ENCODE data around the gene SCIN.

The SCIN gene

DNA sequence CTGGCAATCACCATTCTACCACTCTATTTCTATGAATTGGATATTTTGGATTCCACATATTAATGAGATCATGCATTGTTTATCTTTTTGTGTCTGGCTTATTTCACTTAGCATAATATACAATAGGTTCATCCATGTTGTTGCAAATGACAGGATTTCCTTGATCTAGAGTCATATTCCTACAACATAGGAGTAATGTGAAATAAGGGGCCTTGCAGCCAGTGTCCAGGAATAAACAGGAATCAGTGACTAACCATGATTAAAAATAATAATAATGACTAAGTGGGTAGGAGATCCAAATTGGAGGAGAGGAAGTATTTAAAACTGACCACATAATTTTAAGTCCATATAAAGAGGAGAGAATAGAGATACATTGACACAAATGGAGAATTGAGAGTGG is 49.9 kb downstream of the SCIN start:
- Histone ChIP-seq H3K36me3 (ENCODE audit: control insufficient read depth in 1 of 2, insufficient read depth in 2 of 2, low read length in 2 of 2) (no peaks in the 10 kb centered on the region), H3K27me3 (ENCODE audit: low read depth, low read length) (no peaks in the 10 kb centered on the region), H3K27ac (ENCODE audit: low read length) (no peak overlapping the region), H3K4me1 (ENCODE audit: control insufficient read depth in 1 of 2, insufficient read depth in 2 of 2, low read length in 2 of 2) (no peaks in the 10 kb centered on the region), H3K9me3 (ENCODE audit: control insufficient read depth in 1 of 2, low read length in 2 of 2) (no peaks in the 10 kb centered on the region), H3K4me3 (ENCODE audit: low read depth in 1 of 2, low read length in 2 of 2) (no peak overlapping the region)

DNA sequence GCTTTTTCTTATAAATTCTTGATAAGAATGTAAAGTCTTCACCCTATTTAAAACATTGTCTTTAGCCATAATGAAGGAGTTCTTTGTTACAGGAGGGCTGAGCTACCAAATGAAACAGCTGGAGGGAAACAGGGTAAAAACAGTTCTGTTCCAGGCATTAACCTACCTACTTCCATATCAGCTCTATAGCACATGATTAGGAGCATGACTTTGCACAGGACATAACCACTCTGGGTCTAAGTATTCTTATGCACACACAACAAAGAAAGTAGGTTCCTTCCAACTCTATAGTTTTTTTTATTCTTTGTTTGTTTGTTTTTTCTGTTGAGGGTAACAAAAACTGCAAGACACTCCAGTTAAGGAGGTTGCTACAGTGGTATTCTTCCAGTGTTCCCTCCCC is 52.7 kb downstream of the SCIN start:
- Histone ChIP-seq H3K4me3 (ENCODE audit: low read depth in 1 of 2, low read length in 2 of 2) (no peak overlapping the region), H3K4me1 (ENCODE audit: control insufficient read depth in 1 of 2, insufficient read depth in 2 of 2, low read length in 2 of 2) (no peaks in the 10 kb centered on the region), H3K27me3 (ENCODE audit: low read depth, low read length) (no peaks in the 10 kb centered on the region), H3K36me3 (ENCODE audit: control insufficient read depth in 1 of 2, insufficient read depth in 2 of 2, low read length in 2 of 2) (no peaks in the 10 kb centered on the region), H3K9me3 (ENCODE audit: control insufficient read depth in 1 of 2, low read length in 2 of 2) (no peaks in the 10 kb centered on the region), H3K27ac (ENCODE audit: low read length) (no peak overlapping the region)

DNA sequence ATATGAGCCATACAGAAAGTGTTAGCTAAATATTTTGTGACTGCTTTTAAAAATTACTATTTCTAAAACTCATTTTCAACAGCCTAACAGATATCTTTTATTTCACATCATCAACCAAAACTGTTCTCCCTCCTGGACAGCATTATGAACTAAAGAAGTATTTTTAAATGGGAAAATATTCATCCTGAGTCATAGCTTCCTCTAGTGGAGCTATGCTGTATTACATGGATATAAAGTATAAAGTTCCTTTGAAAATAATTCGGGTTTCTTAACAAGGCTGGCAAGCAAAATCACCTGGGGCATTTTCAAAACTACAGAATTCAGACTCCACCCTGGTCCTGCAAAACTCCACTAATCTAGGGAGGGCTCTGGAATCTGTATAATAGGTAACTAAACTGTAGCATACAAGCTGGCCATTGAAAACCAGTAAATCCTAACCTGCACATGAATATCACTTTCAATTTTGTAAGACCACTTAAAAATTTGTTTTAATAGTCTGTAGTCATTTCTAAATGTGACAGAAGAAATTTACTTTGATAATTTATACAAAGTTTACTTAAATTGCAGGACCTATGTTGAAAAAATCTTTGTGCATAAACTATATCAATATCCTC is 53.5 kb downstream of the SCIN start:
- no peak overlapping the region for H3K4me3 ChIP-seq (ENCODE audit: low read depth in 1 of 2, low read length in 2 of 2)
- H3K9me3 ChIP-seq (ENCODE audit: control insufficient read depth in 1 of 2, low read length in 2 of 2): no peaks in the 10 kb centered on the region
- no peaks in the 10 kb centered on the region for H3K4me1 ChIP-seq (ENCODE audit: control insufficient read depth in 1 of 2, insufficient read depth in 2 of 2, low read length in 2 of 2)
- no peak overlapping the region for H3K27ac ChIP-seq (ENCODE audit: low read length)
- H3K27me3 ChIP-seq (ENCODE audit: low read depth, low read length): no peaks in the 10 kb centered on the region
- no peaks in the 10 kb centered on the region for H3K36me3 ChIP-seq (ENCODE audit: control insufficient read depth in 1 of 2, insufficient read depth in 2 of 2, low read length in 2 of 2)

DNA sequence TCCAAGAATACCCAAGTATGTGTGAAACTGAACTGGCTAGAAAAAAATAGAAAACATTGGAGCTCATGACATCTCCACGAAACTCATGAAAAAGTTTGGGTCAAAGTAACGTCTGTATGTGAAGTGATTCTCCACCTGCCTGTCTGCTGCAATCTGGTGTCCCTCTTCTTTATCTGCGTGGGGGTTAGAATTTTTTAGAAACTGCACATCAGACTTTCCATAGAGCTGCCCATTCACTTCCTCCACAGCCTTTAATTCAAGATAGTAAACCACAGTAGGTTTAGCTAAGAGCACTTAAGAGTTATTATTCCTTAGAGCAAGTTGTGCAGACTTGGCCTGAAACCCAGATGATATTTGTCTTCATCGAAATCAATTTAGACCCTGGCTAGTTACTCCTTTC is 55.3 kb downstream of the SCIN start:
- H3K4me1 ChIP-seq (ENCODE audit: control insufficient read depth in 1 of 2, insufficient read depth in 2 of 2, low read length in 2 of 2): no peaks in the 10 kb centered on the region
- no peaks in the 10 kb centered on the region for H3K9me3 ChIP-seq (ENCODE audit: control insufficient read depth in 1 of 2, low read length in 2 of 2)
- H3K36me3 ChIP-seq (ENCODE audit: control insufficient read depth in 1 of 2, insufficient read depth in 2 of 2, low read length in 2 of 2): no peaks in the 10 kb centered on the region
- H3K4me3 ChIP-seq (ENCODE audit: low read depth in 1 of 2, low read length in 2 of 2): no peak overlapping the region
- H3K27me3 ChIP-seq (ENCODE audit: low read depth, low read length): no peaks in the 10 kb centered on the region
- no peak overlapping the region for H3K27ac ChIP-seq (ENCODE audit: low read length)

DNA sequence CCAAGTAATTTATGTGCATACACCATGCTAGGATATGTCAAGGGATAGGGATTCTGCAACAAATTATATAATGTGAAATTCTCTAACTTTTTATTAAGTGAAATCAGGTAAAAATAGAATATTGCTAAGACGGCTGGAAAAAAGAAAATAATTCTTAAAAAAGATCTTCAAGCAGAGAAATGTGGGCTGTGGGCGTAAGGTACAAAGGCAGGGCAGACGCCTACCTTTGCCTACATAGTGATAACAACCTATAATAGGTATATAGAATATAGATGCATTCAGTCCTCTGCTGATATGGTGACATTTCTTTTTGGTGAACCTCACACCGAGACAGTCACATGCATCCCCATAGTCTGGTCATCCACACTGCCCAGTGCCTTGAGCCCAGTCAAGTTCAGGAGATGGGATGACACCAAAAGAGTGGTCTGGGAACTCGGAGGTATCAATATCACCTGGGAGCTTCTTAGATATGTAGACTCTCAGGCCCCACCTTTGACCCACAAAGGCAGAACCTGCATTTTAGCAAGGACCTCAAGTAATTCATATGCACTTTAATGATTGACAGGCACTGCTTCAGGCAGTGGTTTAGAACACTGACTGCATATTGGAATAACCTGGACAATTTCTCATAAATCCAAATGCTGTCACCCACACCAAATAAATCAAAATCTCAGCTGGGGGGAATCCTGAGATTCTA is 59.4 kb downstream of the SCIN start:
- no peaks in the 10 kb centered on the region for H3K4me1 ChIP-seq (ENCODE audit: control insufficient read depth in 1 of 2, insufficient read depth in 2 of 2, low read length in 2 of 2)
- no peak overlapping the region for H3K27ac ChIP-seq (ENCODE audit: low read length)
- H3K4me3 ChIP-seq (ENCODE audit: low read depth in 1 of 2, low read length in 2 of 2): no peak overlapping the region
- no peaks in the 10 kb centered on the region for H3K9me3 ChIP-seq (ENCODE audit: control insufficient read depth in 1 of 2, low read length in 2 of 2)
- H3K27me3 ChIP-seq (ENCODE audit: low read depth, low read length): no peaks in the 10 kb centered on the region
- H3K36me3 ChIP-seq (ENCODE audit: control insufficient read depth in 1 of 2, insufficient read depth in 2 of 2, low read length in 2 of 2): no peaks in the 10 kb centered on the region

DNA sequence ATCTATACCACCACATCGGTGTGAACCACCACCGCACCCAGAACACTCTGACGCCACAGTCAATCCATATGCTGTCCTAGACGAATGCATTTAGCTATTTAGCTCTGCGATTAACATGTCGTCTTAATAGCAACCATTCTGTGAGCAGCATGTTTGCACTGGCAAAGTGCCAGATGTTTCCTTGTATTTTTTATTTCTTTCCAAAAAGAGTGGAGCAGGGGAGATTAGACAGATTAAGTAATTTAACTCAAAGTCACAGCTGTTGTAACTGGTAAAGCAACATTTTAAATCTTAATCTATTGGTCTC is 59.9 kb downstream of the SCIN start:
- Histone ChIP-seq H3K27ac (ENCODE audit: low read length) (no peak overlapping the region), H3K36me3 (ENCODE audit: control insufficient read depth in 1 of 2, insufficient read depth in 2 of 2, low read length in 2 of 2) (no peaks in the 10 kb centered on the region), H3K9me3 (ENCODE audit: control insufficient read depth in 1 of 2, low read length in 2 of 2) (no peaks in the 10 kb centered on the region), H3K4me3 (ENCODE audit: low read depth in 1 of 2, low read length in 2 of 2) (no peak overlapping the region), H3K4me1 (ENCODE audit: control insufficient read depth in 1 of 2, insufficient read depth in 2 of 2, low read length in 2 of 2) (no peaks in the 10 kb centered on the region), H3K27me3 (ENCODE audit: low read depth, low read length) (no peaks in the 10 kb centered on the region)

DNA sequence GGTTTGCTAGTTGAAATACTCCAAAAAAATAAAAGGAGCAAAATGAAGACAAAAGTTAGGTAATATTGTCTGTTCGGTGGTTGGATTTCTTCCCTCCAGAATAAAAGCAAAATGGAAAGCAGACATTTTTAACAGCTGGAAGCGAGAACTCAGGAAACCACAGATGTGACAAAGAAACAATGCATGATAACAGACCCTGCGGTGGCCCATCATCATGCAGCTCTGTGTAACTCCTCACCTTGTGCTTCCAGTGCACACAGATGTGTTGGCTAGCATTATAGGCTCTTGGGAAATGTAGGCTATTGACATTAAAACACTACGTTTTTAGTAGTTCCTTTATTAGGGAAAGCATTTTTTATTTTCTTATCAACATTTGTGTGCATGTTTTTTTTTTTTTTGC is 63.1 kb downstream of the SCIN start:
- H3K27ac ChIP-seq (ENCODE audit: low read length): no peak overlapping the region
- H3K4me3 ChIP-seq (ENCODE audit: low read depth in 1 of 2, low read length in 2 of 2): no peak overlapping the region
- H3K4me1 ChIP-seq (ENCODE audit: control insufficient read depth in 1 of 2, insufficient read depth in 2 of 2, low read length in 2 of 2): peaks cover 6 to 7% of the 10 kb centered on the region in 2 donors
- H3K9me3 ChIP-seq (ENCODE audit: control insufficient read depth in 1 of 2, low read length in 2 of 2): no peaks in the 10 kb centered on the region
- H3K27me3 ChIP-seq (ENCODE audit: low read depth, low read length): no peaks in the 10 kb centered on the region
- no peaks in the 10 kb centered on the region for H3K36me3 ChIP-seq (ENCODE audit: control insufficient read depth in 1 of 2, insufficient read depth in 2 of 2, low read length in 2 of 2)

DNA sequence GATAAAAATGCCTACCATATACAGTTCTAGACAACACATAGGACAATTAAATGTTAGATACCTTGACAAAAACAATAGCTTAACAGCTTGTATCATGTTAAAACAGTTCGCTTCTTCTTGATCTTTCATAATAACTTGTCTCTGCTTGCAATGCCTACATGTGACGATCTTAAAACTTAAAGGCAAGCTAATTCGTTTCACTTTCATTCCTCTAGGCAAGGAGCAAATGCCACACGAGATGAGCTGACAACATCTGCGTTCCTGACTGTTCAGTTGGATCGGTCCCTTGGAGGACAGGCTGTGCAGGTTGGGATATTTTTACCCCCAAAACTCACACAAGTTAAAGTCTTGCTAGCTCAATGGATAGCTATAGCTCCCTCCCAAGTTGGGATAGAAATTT is 65.3 kb downstream of the SCIN start:
- no peaks in the 10 kb centered on the region for H3K36me3 ChIP-seq (ENCODE audit: control insufficient read depth in 1 of 2, insufficient read depth in 2 of 2, low read length in 2 of 2)
- H3K4me3 ChIP-seq (ENCODE audit: low read depth in 1 of 2, low read length in 2 of 2): peak overlapping the region; percentile 6 to 31
- no peak overlapping the region for H3K27ac ChIP-seq (ENCODE audit: low read length)
- peaks cover 7 to 9% of the 10 kb centered on the region in 2 donors for H3K4me1 ChIP-seq (ENCODE audit: control insufficient read depth in 1 of 2, insufficient read depth in 2 of 2, low read length in 2 of 2)
- H3K27me3 ChIP-seq (ENCODE audit: low read depth, low read length): no peaks in the 10 kb centered on the region
- no peaks in the 10 kb centered on the region for H3K9me3 ChIP-seq (ENCODE audit: control insufficient read depth in 1 of 2, low read length in 2 of 2)

DNA sequence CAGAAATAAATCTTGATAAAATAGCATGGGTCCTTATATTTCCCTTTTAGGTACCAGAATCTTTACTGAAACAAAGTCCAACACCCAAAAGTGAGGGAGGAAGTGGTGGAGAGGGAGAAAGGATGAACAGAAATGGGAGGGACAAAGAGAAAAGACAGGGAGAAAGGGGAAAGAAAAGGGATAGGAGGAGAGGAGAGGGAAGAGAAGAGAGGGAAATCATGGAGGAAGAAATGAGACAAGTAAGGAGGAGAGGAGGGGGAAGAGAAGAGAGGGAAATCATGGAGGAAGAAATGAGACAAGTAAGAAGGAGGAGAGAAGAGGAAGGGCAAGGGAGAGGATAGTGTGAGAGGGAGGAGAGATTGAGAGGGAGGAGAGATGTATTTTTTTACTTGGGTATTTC is 66.8 kb downstream of the SCIN start:
- Histone ChIP-seq H3K4me3 (ENCODE audit: low read depth in 1 of 2, low read length in 2 of 2) (no peak overlapping the region), H3K4me1 (ENCODE audit: control insufficient read depth in 1 of 2, insufficient read depth in 2 of 2, low read length in 2 of 2) (peaks cover 7 to 9% of the 10 kb centered on the region in 2 donors), H3K36me3 (ENCODE audit: control insufficient read depth in 1 of 2, insufficient read depth in 2 of 2, low read length in 2 of 2) (no peaks in the 10 kb centered on the region), H3K27me3 (ENCODE audit: low read depth, low read length) (no peaks in the 10 kb centered on the region), H3K27ac (ENCODE audit: low read length) (no peak overlapping the region), H3K9me3 (ENCODE audit: control insufficient read depth in 1 of 2, low read length in 2 of 2) (no peaks in the 10 kb centered on the region)

DNA sequence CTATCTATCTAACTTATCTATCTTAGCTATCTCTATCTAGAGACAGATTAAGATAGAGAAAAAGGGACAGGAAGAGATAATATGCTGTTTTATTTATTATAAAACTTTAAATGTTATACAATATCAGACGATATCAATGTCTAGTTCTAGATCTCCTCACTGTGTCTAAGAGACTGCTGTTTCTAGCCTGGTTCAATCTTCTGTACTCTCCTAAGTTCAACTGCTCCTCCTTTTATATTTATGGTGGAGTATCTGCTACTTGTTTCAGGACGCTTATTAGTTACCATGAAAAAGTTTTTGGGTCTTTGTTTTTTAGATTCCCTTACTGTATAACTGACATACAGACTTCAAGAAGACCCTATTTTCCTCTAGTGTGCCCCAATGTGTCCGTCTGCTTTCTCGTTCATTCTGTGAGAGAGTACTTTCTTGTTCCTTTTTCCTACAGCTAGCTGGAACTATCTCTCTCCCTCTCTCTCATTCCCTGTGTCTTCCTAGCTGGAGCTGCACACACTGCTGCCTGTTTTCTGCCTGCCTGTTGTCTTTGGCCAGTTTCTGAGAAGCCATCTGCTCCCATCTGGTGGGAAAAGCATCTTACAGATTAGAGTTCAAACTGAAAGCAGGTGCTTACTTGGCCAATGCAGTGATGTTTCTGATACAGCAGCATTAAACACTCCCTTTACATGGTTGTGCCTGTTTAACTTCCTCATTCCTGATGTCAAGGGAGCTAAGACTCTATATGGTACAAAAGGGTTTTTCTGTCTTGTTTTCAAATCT is 67.5 kb downstream of the SCIN start:
- Histone ChIP-seq H3K27me3 (ENCODE audit: low read depth, low read length) (no peaks in the 10 kb centered on the region), H3K36me3 (ENCODE audit: control insufficient read depth in 1 of 2, insufficient read depth in 2 of 2, low read length in 2 of 2) (no peaks in the 10 kb centered on the region), H3K4me1 (ENCODE audit: control insufficient read depth in 1 of 2, insufficient read depth in 2 of 2, low read length in 2 of 2) (peaks cover 7 to 9% of the 10 kb centered on the region in 2 donors), H3K27ac (ENCODE audit: low read length) (peak overlapping the region; percentile 16), H3K9me3 (ENCODE audit: control insufficient read depth in 1 of 2, low read length in 2 of 2) (no peaks in the 10 kb centered on the region), H3K4me3 (ENCODE audit: low read depth in 1 of 2, low read length in 2 of 2) (peak overlapping the region in 1 of 2 donors; percentile 56)

DNA sequence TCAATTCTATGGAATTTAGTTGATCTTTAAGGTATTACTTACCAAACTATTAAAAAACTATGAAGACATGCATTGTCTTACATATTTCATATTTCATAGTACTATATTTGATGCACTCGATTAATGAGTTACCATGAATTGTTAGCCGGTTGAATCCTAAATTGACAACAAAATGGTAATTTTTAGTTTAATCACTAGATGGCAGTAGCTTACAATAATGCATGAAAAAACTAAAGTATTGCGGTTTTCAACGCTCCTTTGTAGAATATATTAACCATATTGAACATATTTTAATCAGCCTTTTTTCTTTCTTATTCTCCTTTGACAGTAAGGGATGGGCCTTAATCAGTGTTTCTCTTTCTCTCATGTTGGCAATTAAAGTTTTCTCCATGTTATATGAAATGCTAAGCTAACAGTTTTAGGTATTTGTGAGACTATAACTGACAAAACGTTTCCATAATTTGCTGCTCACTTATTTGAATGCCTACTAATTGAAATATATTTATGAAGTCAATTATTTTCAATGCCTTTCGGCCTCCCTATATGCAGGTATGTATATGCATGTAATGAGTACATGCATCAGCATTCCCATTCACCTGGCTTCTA is 68.4 kb downstream of the SCIN start:
- Histone ChIP-seq H3K9me3 (ENCODE audit: control insufficient read depth in 1 of 2, low read length in 2 of 2) (no peaks in the 10 kb centered on the region), H3K27me3 (ENCODE audit: low read depth, low read length) (no peaks in the 10 kb centered on the region), H3K27ac (ENCODE audit: low read length) (no peak overlapping the region), H3K4me3 (ENCODE audit: low read depth in 1 of 2, low read length in 2 of 2) (no peak overlapping the region), H3K36me3 (ENCODE audit: control insufficient read depth in 1 of 2, insufficient read depth in 2 of 2, low read length in 2 of 2) (no peaks in the 10 kb centered on the region), H3K4me1 (ENCODE audit: control insufficient read depth in 1 of 2, insufficient read depth in 2 of 2, low read length in 2 of 2) (peaks cover 7 to 9% of the 10 kb centered on the region in 2 donors)
